Pancreas (tissue), 10 donors: ENCODE results near the gene RAP2C. TPM values are rescaled to one million over a fixed set of nuclear protein-coding genes. Genes with fewer than 3 reads are reported as not detected.
A peak's percentile ranks its signal among the peaks of the same experiment; 100 is the strongest.

ENCODE experiments used
- ATAC-seq, 4 donors: fragments of 200-7000 bp; cut with Tn5 transposase; one replicate each; pipeline versions ENCODE4 v1.8.0 to v1.9.1; 2020; ENCODE audit warnings: mild to moderate bottlenecking in 4 of 4, moderate library complexity in 4 of 4
- DNase-seq, 6 donors: peaks; one replicate each; pipeline ENCODE4 v3.0.0-alpha.2; 2020
- FAIRE-seq: peaks from 2 replicates; lab custom pipeline; 2012; peaks lifted over from hg19 to GRCh38; lab: Jason Lieb, UNC
- H3K27ac ChIP-seq, 4 donors: fragments of 200-600 bp; sonication (generic); 1 replicate in 3 of 4; 2 replicates in 1 of 4; pipeline versions ENCODE4 v1.5.0 to v1.8.0; 2020
- H3K27me3 ChIP-seq, 4 donors: fragments of 200-600 bp; one replicate each; pipeline ENCODE4 v1.8.0; 2021
- H3K36me3 ChIP-seq, 3 donors: fragments of 200-600 bp; sonication (generic) in 1 of 3; one replicate each; pipeline versions ENCODE4 v1.5.0 to v1.8.0; 2020 to 2021
- H3K4me1 ChIP-seq, 3 donors: fragments of 200-600 bp; one replicate each; pipeline ENCODE4 v1.8.0; 2021
- H3K4me3 ChIP-seq, 4 donors: fragments of 200-600 bp; sonication (generic) in 2 of 4; one replicate each; pipeline versions ENCODE4 v1.5.0 to v1.8.0; 2020 to 2021
- H3K9me3 ChIP-seq, 4 donors: fragments of 200-600 bp; one replicate each; pipeline ENCODE4 v1.8.0; 2021
- WGBS, 2 donors: extraction: QIAGEN DNeasy Blood & Tissue Kit; methylation state at CpG; one replicate each; pipeline ENCODE4 v1.1.7; 2013; 5-methylcytosine and 5-hydroxymethylcytosine counted together
- intact Hi-C, 3 donors: fragments of 100-400 bp; cut with DNase I; formaldehyde crosslinking; loops; one replicate each; pipeline versions ENCODE4 v1.11.1 to v1.14.2; 2022
- polyA plus RNA-seq, 2 donors: library from polyadenylated mRNA; stranded (reverse); fragments of 200-250 nt; gene quantifications; one replicate each; pipeline ENCODE4 v1.2.3, GENCODE V29; 2013
- total RNA-seq, 6 donors: library from RNA; stranded (reverse); fragmentation: NEBNext Ultra II Directional in 4 of 6; extraction: Animal tissue kit (Norgen Biotek cat#: 25700) in 4 of 6; gene quantifications; one replicate each; pipeline versions ENCODE4 v1.2.1 to v1.2.4, GENCODE V29; 2021 to 2023
- TF ChIP-seq, protein P1 (sequence below), 4 donors: fragments of 200-600 bp; sonication (generic) in 3 of 4; IDR thresholded peaks; one replicate each; pipeline versions ENCODE4 v1.5.0 to v1.8.0; 2021; ENCODE audit warnings: antibody characterized with exemption in 4 of 4
- donor health status: healthy with polysubstance abuse.
- donor health status: DM: no; HTN: no; CAD: no; lungs with moderate emphysema.
- donor health status: DM: no; HTN: no; CAD: no.
- donor health status: control.
- donor health status: control.
- donor health status: Bipolar disorder and iron deficiency.
- donor health status: DM: yes; HTN: yes; CAD: no.
- donor health status: DM: no; HTN: no; CAD: no.
- donor health status: DM: no; HTN: no; CAD: no.
- donor health status: DM: yes; HTN: yes; CAD: no.

The RAP2C gene
- total and polyA plus RNA-seq, 8 donors = 6.2 to 15.1 (median 8.3) TPM

DNA sequence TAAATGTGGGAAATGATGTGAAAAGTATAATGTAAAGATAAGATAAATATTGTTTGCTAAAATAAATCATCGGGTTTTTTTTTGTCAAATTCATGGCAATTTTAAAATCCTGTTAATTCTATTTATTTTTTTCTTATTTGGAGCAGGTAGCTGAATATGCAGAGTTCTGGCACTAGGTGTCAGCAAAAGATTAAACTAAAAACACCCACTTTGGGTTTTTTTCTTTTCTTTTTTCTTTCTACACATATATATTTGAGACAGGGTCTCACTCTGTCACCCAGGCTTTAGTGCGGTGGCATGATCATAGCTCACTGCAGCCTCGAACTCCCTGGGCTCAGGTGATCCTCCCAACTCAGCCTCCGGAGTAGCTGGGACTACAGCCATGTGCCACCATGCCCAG is 6.9 kb upstream of the RAP2C start:
- DNase-seq = no peak
- Histone ChIP-seq H3K4me3 (no peak overlapping the region), H3K36me3 (no peaks in the 10 kb centered on the region), H3K27me3 (no peaks in the 10 kb centered on the region), H3K27ac (no peak overlapping the region), H3K9me3 (no peaks in the 10 kb centered on the region), H3K4me1 (no peaks in the 10 kb centered on the region)
- no peak for ATAC-seq
- 61 to 62% methylated on average over 4 of the region's 4 CpGs for WGBS, 2 donors
- intact Hi-C loops = no loop called here
- FAIRE-seq = peak; percentile 88
- TF ChIP-seq, protein P1, sequence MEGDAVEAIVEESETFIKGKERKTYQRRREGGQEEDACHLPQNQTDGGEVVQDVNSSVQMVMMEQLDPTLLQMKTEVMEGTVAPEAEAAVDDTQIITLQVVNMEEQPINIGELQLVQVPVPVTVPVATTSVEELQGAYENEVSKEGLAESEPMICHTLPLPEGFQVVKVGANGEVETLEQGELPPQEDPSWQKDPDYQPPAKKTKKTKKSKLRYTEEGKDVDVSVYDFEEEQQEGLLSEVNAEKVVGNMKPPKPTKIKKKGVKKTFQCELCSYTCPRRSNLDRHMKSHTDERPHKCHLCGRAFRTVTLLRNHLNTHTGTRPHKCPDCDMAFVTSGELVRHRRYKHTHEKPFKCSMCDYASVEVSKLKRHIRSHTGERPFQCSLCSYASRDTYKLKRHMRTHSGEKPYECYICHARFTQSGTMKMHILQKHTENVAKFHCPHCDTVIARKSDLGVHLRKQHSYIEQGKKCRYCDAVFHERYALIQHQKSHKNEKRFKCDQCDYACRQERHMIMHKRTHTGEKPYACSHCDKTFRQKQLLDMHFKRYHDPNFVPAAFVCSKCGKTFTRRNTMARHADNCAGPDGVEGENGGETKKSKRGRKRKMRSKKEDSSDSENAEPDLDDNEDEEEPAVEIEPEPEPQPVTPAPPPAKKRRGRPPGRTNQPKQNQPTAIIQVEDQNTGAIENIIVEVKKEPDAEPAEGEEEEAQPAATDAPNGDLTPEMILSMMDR (IDR thresholded peaks at IDR 0.05) = peak in 1 of 4 donors; percentile 12

- WGBS, 2 donors = 0 to 26% methylated on average over 38 to 45 of the region's 45 CpGs
- Histone ChIP-seq H3K4me1 (peaks cover 0 to 4% (median 0%) of the 10 kb centered on the region in 3 donors), H3K9me3 (no peaks in the 10 kb centered on the region), H3K27me3 (no peaks in the 10 kb centered on the region), H3K4me3 (peak overlapping the region; percentile 11 to 58 (median 38)), H3K36me3 (no peaks in the 10 kb centered on the region), H3K27ac (peak overlapping the region; percentile 37 to 82 (median 75))
- ATAC-seq = peak; percentile 87 to 93 (median 90)
- no peak for FAIRE-seq
- intact Hi-C loops = no loop called here
- TF ChIP-seq, protein P1 (IDR thresholded peaks at IDR 0.05) = no peak
- peak; percentile 82 to 91 (median 84) for DNase-seq
Observed at GRCh38 chrX:132218100-132218812, 991 bp downstream of the RAP2C start.

GRCh38 chrX:132217203-132218073 is 1.8 kb downstream of the RAP2C start:
- peak overlapping the region; percentile 42 to 64 (median 52) for H3K4me3 ChIP-seq
- H3K27ac ChIP-seq = peak overlapping the region; percentile 82 to 95 (median 91)
- no peaks in the 10 kb centered on the region for H3K36me3 ChIP-seq
- peaks cover 0 to 4% (median 0%) of the 10 kb centered on the region in 4 donors for H3K27me3 ChIP-seq
- WGBS, 2 donors = 1 to 26% methylated on average over 38 to 53 of the region's 74 CpGs
- intact Hi-C loops = no loop called here
- DNase-seq (peak; percentile 49 to 77 (median 60)), FAIRE-seq (no peak), ATAC-seq (peak; percentile 60 to 75 (median 68))
- H3K4me1 ChIP-seq = peaks cover 0 to 4% (median 0%) of the 10 kb centered on the region in 3 donors
- TF ChIP-seq, protein P1 (IDR thresholded peaks at IDR 0.05) = no peak
- no peaks in the 10 kb centered on the region for H3K9me3 ChIP-seq

DNA sequence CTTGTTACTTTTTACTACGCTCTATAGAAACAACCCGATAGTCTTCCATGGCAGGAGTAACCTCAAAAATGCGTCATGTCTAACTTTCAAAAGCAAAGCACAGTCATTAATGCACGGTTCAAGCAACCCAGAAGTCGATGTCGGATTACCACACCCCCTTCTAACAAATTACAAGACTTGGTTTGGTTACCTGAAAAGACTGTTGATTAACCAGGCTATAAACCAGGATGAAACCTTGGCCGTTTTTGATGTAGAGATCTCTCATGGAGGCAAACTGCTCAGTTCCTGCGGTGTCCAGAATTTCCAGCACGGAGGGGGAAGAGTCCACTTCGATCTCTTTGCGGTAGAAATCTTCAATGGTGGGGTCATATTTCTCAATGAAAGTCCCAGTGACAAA is 2.4 kb downstream of the RAP2C start:
- no peak for DNase-seq
- peak in 1 of 4 donors; percentile 2 for ATAC-seq
- whole genome bisulfite sequencing, 2 donors = 0 to 27% methylated on average over 11 of the region's 11 CpGs
- no peak for FAIRE-seq
- Histone ChIP-seq H3K36me3 (no peaks in the 10 kb centered on the region), H3K9me3 (no peaks in the 10 kb centered on the region), H3K4me3 (peak overlapping the region; percentile 42 to 64 (median 52)), H3K27ac (peak overlapping the region; percentile 82 to 95 (median 91)), H3K27me3 (peaks cover 0 to 7% (median 0%) of the 10 kb centered on the region in 4 donors), H3K4me1 (peaks cover 0 to 4% (median 0%) of the 10 kb centered on the region in 3 donors)
- intact Hi-C loops = no loop called here
- TF ChIP-seq, protein P1 (IDR thresholded peaks at IDR 0.05) = no peak
